Mesodermal cell (in vitro differentiated cells): Measurements from ENCODE around the gene HNRNPA1.
"Not testable (repeated sequence)": the region's sequence is repeated elsewhere in the genome, so short reads cannot be mapped to it uniquely, and the experiment has no call there.

Experiments used
- H3K27ac ChIP-seq: 2 replicates; pipeline ENCODE4 v1.7.0; 2013; ENCODE audit warnings: mild to moderate bottlenecking, low read depth, low read length, moderate library complexity; ENCODE audit not compliant: severe bottlenecking
- H3K36me3 ChIP-seq: 2 replicates; pipeline ENCODE4 v1.7.1; 2013; ENCODE audit warnings: mild to moderate bottlenecking, low read length, moderate library complexity; ENCODE audit not compliant: control insufficient read depth, insufficient read depth
- H3K4me1 ChIP-seq: one replicate; pipeline ENCODE4 v1.7.1; 2013; ENCODE audit warnings: mild to moderate bottlenecking, low read length; ENCODE audit not compliant: insufficient read depth, control insufficient read depth, poor library complexity, severe bottlenecking
- H3K4me3 ChIP-seq: 2 replicates; pipeline ENCODE4 v1.7.0; 2013; ENCODE audit warnings: low read length, control low read depth, mild to moderate bottlenecking; ENCODE audit not compliant: insufficient read depth, poor library complexity, severe bottlenecking; ENCODE audit errors: extremely low read depth
- H3K9me3 ChIP-seq: 2 replicates; pipeline ENCODE4 v1.7.1; 2013; ENCODE audit warnings: mild to moderate bottlenecking, low read length, moderate library complexity; ENCODE audit not compliant: control insufficient read depth
- WGBS, 2 experiments: methylation state at CpG; one replicate each; pipeline ENCODE4 v1.1.5; 2013; ENCODE audit warnings: missing lambda C conversion rate in 2 of 2; ENCODE audit not compliant: insufficient coverage in 2 of 2; 5-methylcytosine and 5-hydroxymethylcytosine counted together

The HNRNPA1 gene

DNA sequence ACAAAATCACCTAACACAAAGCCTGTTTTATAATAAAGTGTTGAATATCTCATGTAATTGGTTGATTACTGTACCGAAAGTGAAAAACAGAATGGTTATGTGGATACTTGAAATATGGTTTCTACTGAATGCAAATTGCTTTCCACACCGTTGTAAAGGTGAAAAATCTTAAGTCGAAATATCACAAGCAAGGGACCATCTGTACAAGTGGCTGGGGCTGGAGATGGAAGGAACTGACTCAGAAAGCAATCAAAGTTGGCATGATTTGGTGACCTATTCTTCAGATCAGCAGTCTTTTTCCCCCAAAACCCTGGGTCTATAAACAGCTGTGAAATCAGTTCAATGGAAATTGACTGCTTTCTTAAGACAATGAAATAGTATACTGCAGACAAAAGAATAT is 4.2 kb upstream of the HNRNPA1 start:
- Histone ChIP-seq H3K4me1 (peaks cover 13% of the 10 kb centered on the region), H3K36me3 (peaks cover 47% of the 10 kb centered on the region), H3K9me3 (no peaks in the 10 kb centered on the region), H3K27ac (no peak overlapping the region), H3K4me3 (no peak overlapping the region)
- 95 to 100% methylated on average over 3 of the region's 3 CpGs for WGBS, 2 experiments

DNA sequence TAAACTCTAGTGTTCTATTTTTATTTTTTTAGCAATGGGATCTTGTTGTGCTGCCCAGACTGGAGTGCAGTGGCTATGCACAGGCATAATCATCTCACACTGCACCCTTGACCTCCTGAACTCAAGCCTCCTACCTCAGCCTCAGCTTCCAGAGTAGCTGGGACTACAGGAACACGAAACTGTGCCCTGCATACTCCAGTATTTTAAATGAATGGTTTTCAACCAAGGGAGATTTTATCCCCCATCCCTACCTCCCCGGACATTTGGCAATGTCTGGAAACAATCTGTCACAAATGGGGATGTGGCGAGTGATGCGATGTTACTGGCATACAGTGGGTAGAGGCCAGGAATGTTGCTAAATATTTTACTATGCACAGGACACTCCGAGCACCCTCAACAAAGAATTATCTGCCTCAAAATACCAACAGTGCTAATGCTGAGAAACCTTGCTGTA is 2.7 kb upstream of the HNRNPA1 start:
- 80 to 100% methylated on average over 1 to 3 of the region's 5 CpGs for WGBS, 2 experiments
- Histone ChIP-seq H3K4me3 (peak overlapping the region; percentile 74), H3K9me3 (no peaks in the 10 kb centered on the region), H3K4me1 (peaks cover 13% of the 10 kb centered on the region), H3K27ac (peak overlapping the region; percentile 96), H3K36me3 (peaks cover 50% of the 10 kb centered on the region)

DNA sequence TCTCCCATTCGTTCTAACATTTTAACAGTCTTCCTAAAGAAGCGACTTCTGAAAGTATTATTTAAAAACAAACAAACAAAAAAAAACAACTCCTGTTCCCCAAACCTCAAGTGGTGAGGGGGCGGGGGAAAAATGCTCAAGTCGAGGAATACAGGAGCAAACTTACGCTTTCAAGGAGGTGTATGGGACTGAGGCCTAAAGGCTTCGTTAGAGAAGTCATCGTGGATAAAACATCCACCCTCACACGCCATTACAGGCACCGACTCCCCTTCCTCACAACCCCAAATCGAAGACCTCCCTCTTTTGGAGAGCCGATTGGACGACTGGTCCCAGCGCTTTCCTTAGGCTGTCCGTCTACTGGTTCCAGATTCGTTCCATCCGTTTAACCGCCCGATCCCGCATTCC is 1.3 kb upstream of the HNRNPA1 start:
- WGBS, 2 experiments, result 0 to 2% methylated on average over 13 to 15 of the region's 19 CpGs

DNA sequence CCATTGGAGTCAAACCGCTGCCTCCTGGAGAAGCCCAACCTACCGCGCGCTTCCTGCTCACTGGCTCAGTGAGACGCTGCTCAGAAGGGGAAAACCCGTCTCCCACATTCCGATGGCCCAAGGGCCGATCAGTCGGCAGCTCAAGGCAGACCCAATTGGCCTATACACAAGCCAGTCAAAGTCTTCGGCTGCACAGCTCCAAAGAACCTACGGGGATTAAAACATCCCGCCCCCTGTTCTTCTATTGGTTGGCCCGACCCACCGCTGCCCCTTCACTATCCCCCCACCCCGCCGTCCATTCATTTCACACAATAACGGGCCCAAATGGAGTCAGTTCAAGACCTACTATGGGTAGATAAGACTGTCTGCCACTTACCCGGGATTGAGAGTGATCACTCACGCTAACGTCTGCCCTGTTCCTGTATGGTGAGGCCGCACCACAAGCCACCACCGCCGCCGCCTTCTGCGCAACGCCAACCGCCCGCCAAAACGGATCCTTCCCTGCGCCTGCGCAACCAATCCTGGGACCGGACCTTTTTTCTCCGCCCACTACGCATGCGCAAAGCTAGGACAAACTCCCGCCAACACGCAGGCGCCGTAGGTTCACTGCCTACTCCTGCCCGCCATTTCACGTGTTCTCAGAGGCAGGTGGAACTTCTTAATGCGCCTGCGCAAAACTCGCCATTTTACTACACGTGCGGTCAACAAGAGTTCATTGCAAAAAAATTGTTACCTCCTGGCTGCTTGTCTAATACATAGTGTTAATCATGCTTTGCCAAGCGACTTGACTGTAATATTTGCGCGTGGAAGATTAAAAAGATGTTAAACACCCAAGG is 676 bp upstream of the HNRNPA1 start, which contains the start of gene CBX5:
CBX5 (minus strand) TSS at position 491 of the 836 bp plus-strand sequence. CDS start 22,472 bp downstream, outside the sequence.
- Histone ChIP-seq H3K4me1 (peaks cover 17% of the 10 kb centered on the region), H3K4me3 (peak within 1 kb of the TSS; percentile 74), H3K27ac (peak within 1 kb of the TSS; percentile 96), H3K36me3 (peaks cover 49% of the 10 kb centered on the region), H3K9me3 (no peaks in the 10 kb centered on the region)
- 0% methylated on average over 40 to 42 of the region's 49 CpGs for WGBS, 2 experiments

More for the DNA sequence above, 1.3 kb upstream of the HNRNPA1 start:
- H3K9me3 ChIP-seq, result no peaks in the 10 kb centered on the region
- H3K4me3 ChIP-seq, result peak overlapping the region; percentile 74
- peaks cover 16% of the 10 kb centered on the region for H3K4me1 ChIP-seq
- peaks cover 50% of the 10 kb centered on the region for H3K36me3 ChIP-seq
- H3K27ac ChIP-seq, result peak overlapping the region; percentile 96

DNA sequence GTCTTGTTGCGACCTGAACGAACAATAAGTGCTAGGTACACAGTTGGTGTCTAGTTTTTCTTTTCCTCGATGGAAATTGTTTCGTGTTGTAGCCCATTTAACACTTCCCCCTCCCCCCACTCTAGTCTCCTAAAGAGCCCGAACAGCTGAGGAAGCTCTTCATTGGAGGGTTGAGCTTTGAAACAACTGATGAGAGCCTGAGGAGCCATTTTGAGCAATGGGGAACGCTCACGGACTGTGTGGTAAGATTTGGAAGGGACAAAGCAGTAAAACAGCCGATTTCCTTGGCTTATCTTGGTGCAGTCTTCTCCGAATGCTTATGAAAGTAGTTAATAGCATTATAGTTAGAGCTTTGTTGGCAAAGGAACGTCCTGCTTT is 724 bp downstream of the HNRNPA1 start:
- Histone ChIP-seq H3K27ac (peak overlapping the region; percentile 96), H3K4me3 (peak overlapping the region; percentile 74), H3K4me1 (peaks cover 17% of the 10 kb centered on the region), H3K36me3 (peaks cover 56% of the 10 kb centered on the region)
- WGBS, 2 experiments, result 0 to 6% methylated on average over 4 to 5 of the region's 10 CpGs
- not testable (repeated sequence) for H3K9me3 ChIP-seq

DNA sequence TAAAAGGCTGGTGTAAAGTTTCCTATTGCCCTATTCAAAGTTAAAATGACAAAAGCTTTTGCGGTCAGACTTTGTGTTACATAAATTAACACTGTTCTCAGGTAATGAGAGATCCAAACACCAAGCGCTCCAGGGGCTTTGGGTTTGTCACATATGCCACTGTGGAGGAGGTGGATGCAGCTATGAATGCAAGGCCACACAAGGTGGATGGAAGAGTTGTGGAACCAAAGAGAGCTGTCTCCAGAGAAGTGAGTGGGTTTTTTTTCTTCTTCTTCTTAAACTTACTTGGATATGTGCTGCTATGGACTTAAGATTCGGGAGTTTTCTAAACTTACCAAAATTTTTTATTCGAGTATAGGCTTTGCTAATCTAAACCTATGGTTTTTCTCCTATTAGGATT is 1.2 kb downstream of the HNRNPA1 start:
- Histone ChIP-seq H3K4me1 (peaks cover 14% of the 10 kb centered on the region), H3K36me3 (peaks cover 57% of the 10 kb centered on the region), H3K4me3 (peak overlapping the region; percentile 74), H3K27ac (peak overlapping the region; percentile 96)
- WGBS, 2 experiments, result 0% methylated on average over 1 of the region's 4 CpGs; no CpG with 5 or more reads in 1 of the 2 experiments
- not testable (repeated sequence) for H3K9me3 ChIP-seq

DNA sequence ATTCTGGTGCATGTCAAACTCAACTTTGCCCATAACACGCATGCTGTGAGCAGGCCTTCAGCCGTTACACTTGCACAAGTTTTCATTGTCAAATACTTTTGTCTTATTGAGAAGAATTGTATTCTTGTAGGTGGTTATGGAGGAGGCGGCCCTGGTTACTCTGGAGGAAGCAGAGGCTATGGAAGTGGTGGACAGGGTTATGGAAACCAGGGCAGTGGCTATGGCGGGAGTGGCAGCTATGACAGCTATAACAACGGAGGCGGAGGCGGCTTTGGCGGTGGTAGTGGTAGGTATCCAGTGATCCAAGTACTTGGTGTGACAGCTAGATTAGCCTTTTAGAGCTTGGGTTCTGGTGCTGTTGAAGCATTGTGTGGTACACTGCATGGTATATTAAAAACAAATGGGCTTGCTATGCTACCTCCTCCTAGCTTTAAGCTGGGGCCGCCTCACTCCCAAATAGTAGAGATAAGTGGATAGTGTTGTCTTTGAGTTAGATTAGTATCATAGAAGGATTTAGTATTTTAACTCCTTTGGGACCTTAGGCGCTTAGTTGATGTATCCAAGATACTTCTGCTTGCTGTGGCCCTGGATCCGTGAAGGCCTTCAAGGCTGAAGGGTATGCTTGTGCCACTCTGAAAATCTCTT is 2.5 kb downstream of the HNRNPA1 start:
- H3K36me3 ChIP-seq, result peaks cover 65% of the 10 kb centered on the region
- WGBS, 2 experiments, result 54 to 64% methylated on average over 4 to 8 of the region's 11 CpGs
- H3K9me3 ChIP-seq, result no peaks in the 10 kb centered on the region
- H3K4me3 ChIP-seq, result peak overlapping the region; percentile 74
- H3K4me1 ChIP-seq, result peaks cover 4% of the 10 kb centered on the region
- H3K27ac ChIP-seq, result peak overlapping the region; percentile 43

DNA sequence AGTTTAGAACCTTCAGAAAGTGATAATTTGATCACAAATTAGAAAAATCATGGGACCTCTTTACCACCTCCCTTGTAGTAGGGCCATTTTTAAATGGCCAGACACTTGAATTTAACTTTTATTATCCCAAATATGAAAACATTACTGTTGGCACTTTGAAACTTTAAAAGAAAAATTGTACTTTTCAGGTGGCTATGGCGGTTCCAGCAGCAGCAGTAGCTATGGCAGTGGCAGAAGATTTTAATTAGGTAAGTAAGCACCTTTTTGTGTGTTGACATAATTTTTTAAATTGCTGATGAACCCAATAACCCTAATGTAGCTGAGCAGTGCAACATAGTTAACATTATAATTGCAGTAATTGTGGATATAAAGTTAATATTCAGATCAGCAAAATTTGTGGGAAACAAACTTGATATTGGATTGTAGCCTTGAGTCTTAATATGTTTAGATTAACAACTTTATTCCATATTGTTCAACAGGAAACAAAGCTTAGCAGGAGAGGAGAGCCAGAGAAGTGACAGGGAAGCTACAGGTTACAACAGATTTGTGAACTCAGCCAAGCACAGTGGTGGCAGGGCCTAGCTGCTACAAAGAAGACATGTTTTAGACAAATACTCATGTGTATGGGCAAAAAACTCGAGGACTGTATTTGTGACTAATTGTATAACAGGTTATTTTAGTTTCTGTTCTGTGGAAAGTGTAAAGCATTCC is 3.7 kb downstream of the HNRNPA1 start:
- not testable (repeated sequence) for H3K9me3 ChIP-seq, H3K4me1 ChIP-seq
- Histone ChIP-seq H3K36me3 (peaks cover 70% of the 10 kb centered on the region), H3K4me3 (peak overlapping the region; percentile 74), H3K27ac (peak overlapping the region; percentile 43)
- WGBS, 2 experiments, result 100% methylated on average over 1 of the region's 2 CpGs; no CpG with 5 or more reads in 1 of the 2 experiments

DNA sequence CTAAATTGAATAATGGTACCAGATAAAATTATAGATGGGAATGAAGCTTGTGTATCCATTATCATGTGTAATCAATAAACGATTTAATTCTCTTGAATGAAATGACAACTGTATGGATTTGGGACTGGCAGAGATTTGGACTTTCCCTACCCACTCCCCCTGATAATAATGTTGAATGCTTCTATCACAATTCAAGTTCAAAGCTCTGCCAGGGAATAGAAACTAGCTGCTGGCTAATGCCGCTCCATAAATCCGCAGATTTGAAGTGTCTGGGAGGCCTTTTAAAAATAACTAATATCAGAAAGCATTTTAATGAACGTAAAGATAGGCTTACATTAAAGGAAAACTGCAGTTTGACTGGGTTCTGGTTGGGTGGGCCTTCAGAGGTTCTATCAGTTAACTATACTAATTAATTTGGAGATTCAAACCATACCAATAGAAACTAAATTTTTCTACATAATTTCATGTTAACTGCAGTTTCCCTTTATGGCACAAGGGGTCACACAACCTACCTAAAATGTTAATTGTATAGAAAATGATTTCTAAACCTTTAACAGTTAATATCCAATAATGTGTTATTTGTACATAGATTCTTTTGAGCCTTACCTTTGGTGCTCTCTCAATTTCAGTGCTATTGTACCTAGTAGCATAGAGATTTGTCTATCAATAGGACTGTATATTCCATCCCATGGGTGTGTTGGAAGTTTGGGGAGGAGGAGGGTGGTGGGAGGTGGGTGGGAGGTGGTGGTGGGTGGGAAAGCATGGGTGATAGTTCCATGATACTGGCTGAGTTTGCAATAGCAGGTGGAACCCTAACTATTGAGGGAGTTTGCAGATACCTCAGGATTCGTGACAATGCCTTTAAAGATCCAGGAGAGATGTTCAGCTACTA is 4.9 kb downstream of the HNRNPA1 start:
- Histone ChIP-seq H3K4me3 (peak overlapping the region; percentile 18), H3K27ac (peak overlapping the region; percentile 71), H3K36me3 (peaks cover 70% of the 10 kb centered on the region), H3K4me1 (peaks cover 4% of the 10 kb centered on the region), H3K9me3 (no peaks in the 10 kb centered on the region)
- WGBS, 2 experiments, result 83 to 100% methylated on average over 1 of the region's 5 CpGs
